Fibroblast of mammary gland (primary cell): ENCODE data around the gene ACBD7.
A peak's percentile ranks its signal among the peaks of the same experiment; 100 is the strongest.

ENCODE experiments used
- DNase-seq: peaks from one replicate; pipeline ENCODE4 v3.0.0-alpha.2; 2010; ENCODE audit warnings: low read depth
- H3K4me3 ChIP-seq: 2 replicates; pipeline ENCODE4 v1.5.1; 2011; ENCODE audit warnings: low read depth, mild to moderate bottlenecking, low read length, moderate library complexity; ENCODE audit not compliant: control insufficient read depth
- CTCF ChIP-seq: conservative IDR thresholded peaks from 2 replicates; pipeline ENCODE4 v1.5.1; 2011; ENCODE audit warnings: low read depth, low read length, inconsistent platforms; ENCODE audit not compliant: control insufficient read depth, insufficient read depth

ACBD7 gene

GRCh38 chr10:15088428-15089261 lies at the start of gene ACBD7:
Gene ACBD7, minus strand, starts transcription at chr10:15088776. Its CDS starts 48 bp downstream, at chr10:15088728.
- TF ChIP-seq CTCF, result no peak
- H3K4me3 ChIP-seq, result peak within 1 kb of the TSS; percentile 54
- peak; percentile 56 for DNase-seq

- no peak for TF ChIP-seq CTCF
- H3K4me3 ChIP-seq, result no peak overlapping the region
- DNase-seq, result peak; percentile 72
These were observed 49.1 kb upstream of the ACBD7 start for GRCh38 chr10:15137636-15138035.

GRCh38 chr10:15137036-15137359 lies 48.4 kb upstream of the ACBD7 start:
- H3K4me3 ChIP-seq, result no peak overlapping the region
- no peak for TF ChIP-seq CTCF
- peak; percentile 60 for DNase-seq

- no peak for DNase-seq
- H3K4me3 ChIP-seq, result no peak overlapping the region
- no peak for TF ChIP-seq CTCF
These were observed 47.8 kb upstream of the ACBD7 start for GRCh38 chr10:15136129-15137035.

GRCh38 chr10:15131330-15131729 lies 42.8 kb upstream of the ACBD7 start:
- no peak for TF ChIP-seq CTCF
- no peak for DNase-seq
- no peak overlapping the region for H3K4me3 ChIP-seq

GRCh38 chr10:15124908-15125307 lies 36.3 kb upstream of the ACBD7 start:
- no peak for TF ChIP-seq CTCF
- DNase-seq, result no peak
- H3K4me3 ChIP-seq, result no peak overlapping the region
